ENCODE data around the gene LRP1. TPM values are rescaled to one million over a fixed set of nuclear protein-coding genes. Genes with fewer than 3 reads are reported as not detected.

LRP1 gene
- total RNA-seq, 1 donor from 2014 or later: 369 TPM

- Histone ChIP-seq H3K36me3 (ENCODE audit: insufficient read depth, low read length) (peaks cover 7% of the 10 kb centered on the region), H3K27me3 (ENCODE audit: insufficient read depth, low read length) (peaks cover 32% of the 10 kb centered on the region), H2AFZ (ENCODE audit: low read depth, low read length) (peak overlapping the region; percentile 69), H3K9ac (ENCODE audit: low read length) (peak overlapping the region; percentile 17), H3K4me3 (ENCODE audit: insufficient read depth, low read depth, low read length) (peak overlapping the region; percentile 29), H3K4me1 (ENCODE audit: insufficient read depth, low read length) (peaks cover 38% of the 10 kb centered on the region), H3K9me3 (ENCODE audit: insufficient read depth, low read depth, low read length) (no peaks in the 10 kb centered on the region), H3K79me2 (ENCODE audit: insufficient read depth, low read length) (peaks cover under 1% of the 10 kb centered on the region), H3K27ac (ENCODE audit: low read depth, low read length) (no peak overlapping the region), H3K4me2 (ENCODE audit: low read length) (peak overlapping the region; percentile 94), H4K20me1 (ENCODE audit: insufficient read depth, low read length) (peaks cover 51% of the 10 kb centered on the region)
- Mint-ChIP-seq H3K4me3 (ENCODE audit: unreplicated experiment) (peak overlapping the region; percentile 87), H3K36me3 (ENCODE audit: low read depth, unreplicated experiment) (peaks cover 22% of the 10 kb centered on the region), H3K27ac (ENCODE audit: unreplicated experiment) (peak overlapping the region; percentile 95), H3K9me3 (ENCODE audit: unreplicated experiment) (no peaks in the 10 kb centered on the region), H3K27me3 (ENCODE audit: low read depth, unreplicated experiment) (peaks cover 27% of the 10 kb centered on the region), H3K4me1 (ENCODE audit: low read depth, unreplicated experiment) (peaks cover 37% of the 10 kb centered on the region)
- TF ChIP-seq CTCF (IDR thresholded peaks at IDR 0.05; ENCODE audit: insufficient read depth, low read depth, low read length) (no peak), EZH2 (IDR thresholded peaks at IDR 0.05; ENCODE audit: insufficient read depth, low read length) (no peak)
- DNase-seq (ENCODE audit: low read depth) (no peak), FAIRE-seq (no peak)
Measured at GRCh38 chr12:57237932-57238853, 109.9 kb downstream of the LRP1 start.

DNA sequence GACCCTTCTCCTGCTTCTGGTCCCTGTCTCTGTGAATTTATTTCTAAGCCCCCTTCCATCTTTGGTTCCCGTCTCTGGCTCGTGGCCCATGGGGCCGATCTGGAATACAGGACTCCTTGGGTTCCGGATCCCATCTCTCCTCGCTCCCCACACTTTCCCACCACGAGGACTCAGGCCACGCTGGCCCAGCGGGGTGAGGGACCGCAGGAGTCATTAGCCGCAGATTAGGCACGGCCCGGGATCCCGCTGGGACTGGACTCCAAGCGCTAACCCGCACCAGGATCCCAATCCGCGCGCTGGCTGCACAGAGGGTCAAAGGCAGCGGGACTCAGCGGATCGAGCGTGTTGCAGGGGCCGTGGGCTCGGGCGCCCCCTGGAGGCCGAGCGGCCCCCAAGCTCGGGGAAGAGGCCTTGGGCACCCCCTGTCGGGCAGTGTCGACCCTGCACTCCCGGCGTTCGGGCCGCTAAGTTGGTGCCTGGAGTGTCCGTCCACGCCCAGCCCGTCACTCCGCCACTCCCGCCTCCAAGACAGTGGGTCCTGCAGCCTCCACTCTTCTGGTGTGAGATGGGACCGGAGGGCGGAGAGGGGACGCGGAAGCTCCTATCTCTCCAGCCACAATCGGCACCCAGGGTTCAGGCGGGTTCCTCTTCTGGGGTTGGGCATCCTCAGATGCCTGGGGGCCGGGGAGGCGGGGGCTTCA, 110.7 kb downstream of the LRP1 start:
- Mint-ChIP-seq H3K9me3 (ENCODE audit: unreplicated experiment) (no peaks in the 10 kb centered on the region), H3K4me1 (ENCODE audit: low read depth, unreplicated experiment) (peaks cover 38% of the 10 kb centered on the region), H3K4me3 (ENCODE audit: unreplicated experiment) (peak overlapping the region; percentile 87), H3K27me3 (ENCODE audit: low read depth, unreplicated experiment) (peaks cover 28% of the 10 kb centered on the region), H3K36me3 (ENCODE audit: low read depth, unreplicated experiment) (peaks cover 14% of the 10 kb centered on the region), H3K27ac (ENCODE audit: unreplicated experiment) (peak overlapping the region; percentile 95)
- FAIRE-seq (no peak), DNase-seq (ENCODE audit: low read depth) (peak; percentile 38)
- Histone ChIP-seq H3K4me3 (ENCODE audit: insufficient read depth, low read depth, low read length) (peak overlapping the region; percentile 64), H3K9ac (ENCODE audit: low read length) (peak overlapping the region; percentile 70), H2AFZ (ENCODE audit: low read depth, low read length) (peak overlapping the region; percentile 69), H3K4me2 (ENCODE audit: low read length) (peak overlapping the region; percentile 94), H3K4me1 (ENCODE audit: insufficient read depth, low read length) (peaks cover 34% of the 10 kb centered on the region), H3K27ac (ENCODE audit: low read depth, low read length) (no peak overlapping the region), H3K79me2 (ENCODE audit: insufficient read depth, low read length) (no peaks in the 10 kb centered on the region), H3K9me3 (ENCODE audit: insufficient read depth, low read depth, low read length) (no peaks in the 10 kb centered on the region), H3K27me3 (ENCODE audit: insufficient read depth, low read length) (peaks cover 32% of the 10 kb centered on the region), H4K20me1 (ENCODE audit: insufficient read depth, low read length) (peaks cover 42% of the 10 kb centered on the region), H3K36me3 (ENCODE audit: insufficient read depth, low read length) (no peaks in the 10 kb centered on the region)
- TF ChIP-seq EZH2 (IDR thresholded peaks at IDR 0.05; ENCODE audit: insufficient read depth, low read length) (peak; percentile 40), CTCF (IDR thresholded peaks at IDR 0.05; ENCODE audit: insufficient read depth, low read depth, low read length) (peak; percentile 94)

Measured in astrocyte (in vitro differentiated cells and primary cell).